GM21717 (cell line): ENCODE results near the gene FTSJ1.
"Not testable (repeated sequence)": the region's sequence is repeated elsewhere in the genome, so short reads cannot be mapped to it uniquely, and the experiment has no call there.

ENCODE experiments used
- ATAC-seq: cut with Tn5 transposase; IDR thresholded peaks from one replicate; pipeline ENCODE4 v1.9.1; 2021; ENCODE audit warnings: mild to moderate bottlenecking, moderate library complexity; ENCODE audit not compliant: unreplicated experiment

The FTSJ1 gene

GRCh38 chrX:48475774-48476577 is at the start of gene FTSJ1:
Gene FTSJ1, plus strand, starts transcription at chrX:48476199. Its CDS starts 1,849 bp downstream, at chrX:48478048.
- ATAC-seq: peak; percentile 82

- ATAC-seq: not testable (repeated sequence)
Observed at GRCh38 chrX:48427027-48427716, 48.8 kb upstream of the FTSJ1 start.

- not testable (repeated sequence) for ATAC-seq
Observed at GRCh38 chrX:48429606-48430005, 46.4 kb upstream of the FTSJ1 start.

- ATAC-seq: not testable (repeated sequence)
Observed at GRCh38 chrX:48430166-48430565, 45.8 kb upstream of the FTSJ1 start.

- not testable (repeated sequence) for ATAC-seq
Observed at GRCh38 chrX:48433713-48434112, 42.3 kb upstream of the FTSJ1 start.

GRCh38 chrX:48447201-48447600 is 28.8 kb upstream of the FTSJ1 start:
- ATAC-seq: not testable (repeated sequence)

- no peak for ATAC-seq
Observed at GRCh38 chrX:48450076-48450475, 25.9 kb upstream of the FTSJ1 start.

GRCh38 chrX:48451708-48452107 is 24.3 kb upstream of the FTSJ1 start:
- ATAC-seq: no peak

GRCh38 chrX:48456628-48457331 is 19.2 kb upstream of the FTSJ1 start:
- ATAC-seq: no peak

- no peak for ATAC-seq
Observed at GRCh38 chrX:48458711-48459110, 17.3 kb upstream of the FTSJ1 start.

- ATAC-seq: no peak
Observed at GRCh38 chrX:48459483-48459882, 16.5 kb upstream of the FTSJ1 start.

- no peak for ATAC-seq
Observed at GRCh38 chrX:48460031-48460430, 16.0 kb upstream of the FTSJ1 start.

- ATAC-seq: no peak
Observed at GRCh38 chrX:48460606-48461005, 15.4 kb upstream of the FTSJ1 start.

GRCh38 chrX:48461830-48462229 is 14.2 kb upstream of the FTSJ1 start:
- ATAC-seq: no peak

GRCh38 chrX:48465336-48465933 is 10.6 kb upstream of the FTSJ1 start:
- ATAC-seq: no peak

GRCh38 chrX:48466696-48467095 is 9.3 kb upstream of the FTSJ1 start:
- ATAC-seq: no peak

- ATAC-seq: no peak
Observed at GRCh38 chrX:48467281-48467761, 8.7 kb upstream of the FTSJ1 start.

GRCh38 chrX:48468247-48468671 is 7.7 kb upstream of the FTSJ1 start:
- no peak for ATAC-seq

GRCh38 chrX:48468693-48469691 is 7.0 kb upstream of the FTSJ1 start:
- no peak for ATAC-seq
